Activated CD8-positive, alpha-beta T cell treated with anti-CD3 and anti-CD28 coated beads for 36 hours (primary cell): Measurements from ENCODE around the gene CC2D2A. TPM values are rescaled to one million over a fixed set of nuclear protein-coding genes. Genes with fewer than 3 reads are reported as not detected.
A peak's percentile ranks its signal among the peaks of the same experiment; 100 is the strongest.

Source experiments
- ATAC-seq: fragments of 200-7000 bp; cut with Tn5 transposase; one replicate; pipeline ENCODE4 v1.10.0; 2021; ENCODE audit warnings: mild to moderate bottlenecking, moderate library complexity
- CTCF ChIA-PET: fragments of 350-600 bp; sonication (Branson Sonifier 250); formaldehyde crosslinking; loops from one replicate; lab custom pipeline; 2021; ENCODE audit warnings: antibody characterized with exemption; lab: Charles Lee
- POLR2A ChIA-PET: fragments of 350-600 bp; sonication (Branson Sonifier 250); formaldehyde crosslinking; loops from one replicate; lab custom pipeline; 2021; ENCODE audit warnings: antibody characterized with exemption; lab: Charles Lee
- DNase-seq: peaks from one replicate; pipeline ENCODE4 v3.0.0-alpha.2; 2020
- H3K27ac Mint-ChIP-seq: one replicate; pipeline ENCODE4 v1.8.0; 2021; ENCODE audit warnings: mild to moderate bottlenecking, mixed read lengths
- H3K27me3 Mint-ChIP-seq: one replicate; pipeline ENCODE4 v1.8.0; 2021; ENCODE audit warnings: mixed read lengths
- H3K36me3 Mint-ChIP-seq: one replicate; pipeline ENCODE4 v1.8.0; 2021; ENCODE audit warnings: low read depth, mixed read lengths
- H3K4me1 Mint-ChIP-seq: one replicate; pipeline ENCODE4 v1.8.0; 2021; ENCODE audit warnings: low read depth, mixed read lengths
- H3K4me3 Mint-ChIP-seq: one replicate; pipeline ENCODE4 v1.8.0; 2021; ENCODE audit warnings: mild to moderate bottlenecking, moderate library complexity, mixed read lengths
- H3K9me3 Mint-ChIP-seq: one replicate; pipeline ENCODE4 v1.8.0; 2021; ENCODE audit warnings: mixed read lengths
- CTCF ChIP-seq: fragments of 200-600 bp; IDR thresholded peaks from one replicate; pipeline ENCODE4 v1.8.0; 2022; ENCODE audit warnings: antibody characterized with exemption, mild to moderate bottlenecking
- intact Hi-C: fragments of 100-400 bp; cut with micrococcal nuclease; formaldehyde crosslinking; loops from one replicate; pipeline ENCODE4 v1.10.0; 2022
- total RNA-seq, 2 experiments: library from RNA; stranded (reverse); gene quantifications; one replicate each; pipeline ENCODE4 v1.2.3, GENCODE V29; 2021

Gene CC2D2A
- not detected for total RNA-seq

- intact Hi-C loops = no loop called here
- no peaks in the 10 kb centered on the region for H3K36me3 Mint-ChIP-seq
- no peak for TF ChIP-seq CTCF
- H3K4me3 Mint-ChIP-seq = peak within 1 kb of the TSS; percentile 8
- peaks cover 11% of the 10 kb centered on the region for H3K4me1 Mint-ChIP-seq
- H3K27me3 Mint-ChIP-seq = no peaks in the 10 kb centered on the region
- POLR2A ChIA-PET = no interaction called here
- DNase-seq (no peak), ATAC-seq (peak; percentile 30)
- no peak within 1 kb of the TSS for H3K27ac Mint-ChIP-seq
- CTCF ChIA-PET = interaction anchor here (0.7 to 3.0 kb wide), 6 partner anchors 8 to 242 kb away, joined by 3 to 28 read pairs (median 6); no protein-coding TSS in a partner anchor
- H3K9me3 Mint-ChIP-seq = no peaks in the 10 kb centered on the region
Observed at GRCh38 chr4:15469402-15470127, at the start of gene CC2D2A. TSS of gene CC2D2A (plus strand) at chr4:15469882. CDS start at chr4:15475933, 6,051 bp downstream.

DNA sequence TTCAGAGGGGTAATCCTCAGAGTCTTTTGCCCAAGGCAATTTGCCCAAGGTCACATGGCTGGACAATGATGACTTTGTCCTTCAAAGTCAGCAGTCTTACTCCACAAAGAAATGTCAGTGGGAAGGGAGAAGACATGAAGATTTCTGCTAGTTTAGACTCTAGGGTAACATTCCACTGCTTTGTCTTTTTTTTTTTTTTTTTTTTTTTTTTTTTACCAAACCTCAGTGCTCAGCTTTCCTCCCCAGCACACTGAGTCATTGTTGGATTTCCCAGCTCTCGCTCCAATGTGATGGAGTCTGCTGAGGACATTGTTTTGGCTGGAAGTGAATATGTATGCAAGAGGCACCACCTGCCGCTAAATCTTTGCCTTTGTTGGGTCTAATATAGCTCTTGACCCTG is 49.0 kb upstream of the CC2D2A start:
- Mint-ChIP-seq H3K4me1 (peaks cover 14% of the 10 kb centered on the region), H3K27me3 (no peaks in the 10 kb centered on the region), H3K4me3 (no peak overlapping the region), H3K9me3 (no peaks in the 10 kb centered on the region), H3K36me3 (no peaks in the 10 kb centered on the region), H3K27ac (no peak overlapping the region)
- ATAC-seq (no peak), DNase-seq (no peak)
- intact Hi-C loops = no loop called here
- TF ChIP-seq CTCF = no peak
- CTCF ChIA-PET = interaction anchor here (0.7 to 1.5 kb wide), 3 partner anchors 19 to 168 kb away, joined by 3 to 5 read pairs (median 3); no protein-coding TSS in a partner anchor
- POLR2A ChIA-PET = no interaction called here

DNA sequence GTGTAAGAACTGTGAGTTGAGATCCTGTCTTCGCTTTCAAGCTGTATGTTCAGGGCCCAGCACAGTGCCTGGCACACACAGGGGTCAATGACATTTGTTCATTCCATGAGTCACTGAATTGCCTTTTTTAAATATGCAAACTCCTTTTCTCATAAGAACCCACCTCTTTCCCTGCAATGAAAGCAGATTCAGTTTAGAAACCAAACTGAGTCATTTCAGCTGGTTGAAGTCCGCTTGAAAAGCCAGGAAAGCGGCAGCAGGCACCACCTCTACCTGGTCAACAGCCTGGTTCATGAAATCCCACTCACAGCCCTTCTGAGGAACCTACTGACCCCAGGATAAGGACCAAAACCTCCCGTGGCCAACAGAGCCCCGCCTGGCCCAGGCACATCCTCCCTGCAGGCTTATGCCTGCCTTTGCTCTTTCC is 46.4 kb upstream of the CC2D2A start:
- no peak for TF ChIP-seq CTCF
- H3K27me3 Mint-ChIP-seq = no peaks in the 10 kb centered on the region
- no peaks in the 10 kb centered on the region for H3K36me3 Mint-ChIP-seq
- no peaks in the 10 kb centered on the region for H3K9me3 Mint-ChIP-seq
- H3K27ac Mint-ChIP-seq = no peak overlapping the region
- ATAC-seq (peak; percentile 47), DNase-seq (peak; percentile 23)
- no peak overlapping the region for H3K4me3 Mint-ChIP-seq
- intact Hi-C loops = no loop called here
- ChIA-PET POLR2A (no interaction called here), CTCF (interaction anchor here (1.5 kb wide), 1 partner anchor 34 kb away, joined by 5 read pairs; no protein-coding TSS in a partner anchor)
- H3K4me1 Mint-ChIP-seq = peaks cover 14% of the 10 kb centered on the region

DNA sequence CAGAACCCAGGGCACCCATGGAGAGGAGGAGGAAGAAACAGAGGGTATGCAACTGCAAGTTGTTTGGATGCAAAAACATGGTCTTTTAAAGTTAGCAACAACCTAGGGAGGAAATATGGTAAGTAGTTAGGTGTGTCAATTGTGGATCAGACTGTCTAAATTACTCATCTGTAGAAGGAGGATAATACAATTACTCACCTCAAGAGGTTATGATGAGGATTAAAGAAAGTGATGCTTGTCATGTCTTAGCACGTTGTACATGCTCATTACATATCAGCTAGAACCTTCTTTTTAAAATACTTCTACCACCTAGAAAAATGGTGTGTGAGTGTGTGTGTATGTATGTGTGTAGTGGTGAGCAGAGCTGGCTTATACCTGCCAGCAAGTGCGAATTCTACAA is 44.2 kb upstream of the CC2D2A start:
- H3K9me3 Mint-ChIP-seq = no peaks in the 10 kb centered on the region

More for the DNA sequence above, 44.2 kb upstream of the CC2D2A start:
- Mint-ChIP-seq H3K27me3 (no peaks in the 10 kb centered on the region), H3K36me3 (no peaks in the 10 kb centered on the region), H3K4me1 (peaks cover 14% of the 10 kb centered on the region), H3K27ac (no peak overlapping the region), H3K4me3 (no peak overlapping the region)
- CTCF ChIA-PET = interaction anchor here (1.4 to 1.5 kb wide), 2 partner anchors 29 to 32 kb away, joined by 3 to 8 read pairs; no protein-coding TSS in a partner anchor
- intact Hi-C loops = no loop called here
- peak; percentile 42 for ATAC-seq
- POLR2A ChIA-PET = no interaction called here
- no peak for TF ChIP-seq CTCF
- no peak for DNase-seq
